Psoas muscle (tissue), 8 donors: ENCODE data around the gene ELOVL6. TPM values are rescaled to one million over a fixed set of nuclear protein-coding genes. Genes with fewer than 3 reads are reported as not detected.
"Not testable (repeated sequence)": the region's sequence is repeated elsewhere in the genome, so short reads cannot be mapped to it uniquely, and the experiment has no call there.

Source experiments
- ATAC-seq, 4 donors: fragments of 200-7000 bp; cut with Tn5 transposase; one replicate each; pipeline ENCODE4 v1.9.1; 2020; ENCODE audit warnings: moderate library complexity in 3 of 4, mild to moderate bottlenecking in 2 of 4
- DNase-seq, 2 donors: peaks; one replicate each; pipeline ENCODE4 v3.0.0-alpha.2; 2020
- H3K27ac ChIP-seq: fragments of 200-600 bp; one replicate; pipeline ENCODE4 v1.8.0; 2022
- H3K27me3 ChIP-seq, 3 donors: fragments of 200-600 bp in 1 of 3; one replicate each; pipeline versions ENCODE4 v1.6.1 to v1.8.0; 2013 to 2022; ENCODE audit warnings: low read length in 2 of 3, mild to moderate bottlenecking in 2 of 3, moderate library complexity in 1 of 3; ENCODE audit not compliant: insufficient read depth in 3 of 3
- H3K36me3 ChIP-seq, 2 donors: fragments of 200-600 bp in 1 of 2; one replicate each; pipeline versions ENCODE4 v1.6.1 to v1.8.0; 2013 to 2022; ENCODE audit warnings: low read depth in 1 of 2, mild to moderate bottlenecking in 1 of 2, moderate library complexity in 1 of 2; ENCODE audit not compliant: insufficient read depth in 1 of 2
- H3K4me1 ChIP-seq: fragments of 200-600 bp; one replicate; pipeline ENCODE4 v1.8.0; 2022
- H3K4me3 ChIP-seq: fragments of 200-600 bp; one replicate; pipeline ENCODE4 v1.8.0; 2022; ENCODE audit warnings: mild to moderate bottlenecking
- H3K9me3 ChIP-seq: fragments of 200-600 bp; one replicate; pipeline ENCODE4 v1.8.0; 2022
- CTCF ChIP-seq: fragments of 200-600 bp; IDR thresholded peaks from one replicate; pipeline ENCODE4 v1.8.0; 2022; ENCODE audit warnings: antibody characterized with exemption
- WGBS, 3 donors: extraction: QIAGEN DNeasy Blood & Tissue Kit; methylation state at CpG; one replicate each; pipeline versions ENCODE4 v1.1.6 to v1.1.7; 2013; 5-methylcytosine and 5-hydroxymethylcytosine counted together
- intact Hi-C, 2 donors: fragments of 100-400 bp; cut with DNase I; formaldehyde crosslinking; loops; one replicate each; pipeline versions ENCODE4 v1.11.0 to v1.14.2; 2022
- polyA plus RNA-seq, 3 donors: library from polyadenylated mRNA; stranded (reverse); fragments of 200-250 nt; gene quantifications; one replicate each; pipeline ENCODE4 v1.2.3, GENCODE V29; 2013
- total RNA-seq, 4 donors: library from RNA; stranded (reverse); fragmentation: NEBNext Ultra II Directional in 2 of 4; extraction: Animal tissue kit (Norgen Biotek cat#: 25700) in 2 of 4; gene quantifications; one replicate each; pipeline versions ENCODE4 v1.2.1 to v1.2.4, GENCODE V29; 2021 to 2023
- donor health status: healthy with polysubstance abuse.
- donor health status: DM: no; HTN: no; CAD: no; lungs with moderate emphysema.
- donor health status: Bipolar disorder and iron deficiency.
- donor health status: healthy.
- donor health status: DM: yes; HTN: yes; CAD: no.
- donor health status: DM: no; HTN: no; CAD: no.
- donor health status: DM: no; HTN: no; CAD: no.
- donor health status: DM: yes; HTN: yes; CAD: no.

ELOVL6 gene
- total and polyA plus RNA-seq, 7 donors, result 0.35 to 4.5 (median 0.99) TPM

GRCh38 chr4:110160618-110161017 is 37.8 kb downstream of the ELOVL6 start:
- H3K4me3 ChIP-seq, result no peak overlapping the region
- H3K36me3 ChIP-seq, result no peaks in the 10 kb centered on the region
- H3K27ac ChIP-seq, result no peak overlapping the region
- ATAC-seq, result no peak
- TF ChIP-seq CTCF, result no peak
- intact Hi-C loops, result no loop called here
- no peak for DNase-seq
- H3K4me1 ChIP-seq, result no peaks in the 10 kb centered on the region
- H3K27me3 ChIP-seq, result no peaks in the 10 kb centered on the region
- H3K9me3 ChIP-seq, result no peaks in the 10 kb centered on the region

- DNase-seq, result no peak
- no peak for TF ChIP-seq CTCF
- Histone ChIP-seq H3K4me3 (no peak overlapping the region), H3K27me3 (no peaks in the 10 kb centered on the region), H3K4me1 (no peaks in the 10 kb centered on the region), H3K36me3 (no peaks in the 10 kb centered on the region), H3K27ac (no peak overlapping the region), H3K9me3 (no peaks in the 10 kb centered on the region)
- intact Hi-C loops, result no loop called here
- WGBS, 3 donors, result 78 to 92% (median 78%) methylated on average over 4 of the region's 4 CpGs
- no peak for ATAC-seq
Observed at GRCh38 chr4:110159541-110159940, 38.9 kb downstream of the ELOVL6 start.

- ATAC-seq (no peak), DNase-seq (no peak)
- Histone ChIP-seq H3K36me3 (no peaks in the 10 kb centered on the region), H3K27me3 (no peaks in the 10 kb centered on the region), H3K9me3 (no peaks in the 10 kb centered on the region), H3K27ac (no peak overlapping the region), H3K4me1 (no peaks in the 10 kb centered on the region), H3K4me3 (no peak overlapping the region)
- no peak for TF ChIP-seq CTCF
- intact Hi-C loops, result no loop called here
- 96 to 99% (median 98%) methylated on average over 3 of the region's 3 CpGs for whole genome bisulfite sequencing, 3 donors
Observed at GRCh38 chr4:110157580-110157979, 40.8 kb downstream of the ELOVL6 start.

- H3K9me3 ChIP-seq, H3K27me3 ChIP-seq, H3K36me3 ChIP-seq, DNase-seq, intact Hi-C loops, H3K4me3 ChIP-seq, H3K4me1 ChIP-seq, ATAC-seq, H3K27ac ChIP-seq: not testable (repeated sequence)
- WGBS, 3 donors, result 51 to 61% (median 59%) methylated on average over 5 of the region's 5 CpGs
Observed at GRCh38 chr4:110157166-110157565, 41.2 kb downstream of the ELOVL6 start.

GRCh38 chr4:110156442-110156841 is 42.0 kb downstream of the ELOVL6 start:
- H3K9me3 ChIP-seq, result no peaks in the 10 kb centered on the region
- TF ChIP-seq CTCF, result no peak
- no peaks in the 10 kb centered on the region for H3K27me3 ChIP-seq
- DNase-seq (no peak), ATAC-seq (no peak)
- WGBS, 3 donors, result 90 to 94% (median 90%) methylated on average over 6 of the region's 6 CpGs
- H3K27ac ChIP-seq, result no peak overlapping the region
- intact Hi-C loops, result no loop called here
- H3K36me3 ChIP-seq, result no peaks in the 10 kb centered on the region
- no peaks in the 10 kb centered on the region for H3K4me1 ChIP-seq
- no peak overlapping the region for H3K4me3 ChIP-seq
